Ishikawa (cell line): ENCODE data around the gene JARID2.

Experiments used
- MAX ChIP-seq: IDR thresholded peaks from 2 replicates; pipeline ENCODE4 v1.6.1; 2012
- TAF1 ChIP-seq: IDR thresholded peaks from 2 replicates; pipeline ENCODE4 v1.6.1; 2012; ENCODE audit warnings: low read depth, mild to moderate bottlenecking

- TF ChIP-seq TAF1 (no peak), MAX (no peak)
Observed at GRCh38 chr6:15331143-15331542, 85.3 kb downstream of the JARID2 start.
